K562 (cell line): Measurements from ENCODE around the gene HOXB1. TPM values are rescaled to one million over a fixed set of nuclear protein-coding genes. Genes with fewer than 3 reads are reported as not detected.
A peak's percentile ranks its signal among the peaks of the same experiment; 100 is the strongest.

ENCODE experiments used
- ATAC-seq: fragments of 200-7000 bp; cut with Tn5 transposase; 3 replicates; pipeline ENCODE4 v1.9.1; 2020; ENCODE audit warnings: moderate library complexity
- BruUV-seq: library from RNA; stranded (reverse); fragments of 400-500 nt; replicated peaks from 2 replicates; lab custom pipeline; 2021; lab: Mats Ljungman, UMichigan
- CTCF ChIA-PET: fragments of 300-600 bp; formaldehyde crosslinking; extraction: SDS; loops from one replicate; lab custom pipeline; 2021; ENCODE audit warnings: low intra/inter-chr PET ratio; lab: Yijun Ruan, JAX
- POLR2A ChIA-PET: fragments of 300-600, 350-650 bp; sonication (Branson Sonifier 250); formaldehyde crosslinking; extraction: SDS; loops from one replicate; lab custom pipeline; 2021; ENCODE audit warnings: antibody characterized with exemption, inconsistent platforms; lab: Yijun Ruan, JAX
- DNase-seq, 4 experiments: peaks; one replicate each; pipeline versions ENCODE4 v3.0.0 to v3.0.0-alpha.2; 2011 to 2018; ENCODE audit warnings: low spot score in 3 of 4, mixed read lengths in 3 of 4; ENCODE audit errors: extremely low read depth in 1 of 4
- FAIRE-seq: peaks from 2 replicates; lab custom pipeline; 2011; peaks lifted over from hg19 to GRCh38; lab: Jason Lieb, UNC
- H2AFZ ChIP-seq: 2 replicates; pipeline ENCODE4 v1.6.0; 2011; ENCODE audit warnings: low read depth, low read length, control low read depth, inconsistent platforms
- H3K27ac ChIP-seq: fragments of 200-600 bp; 3 replicates; pipeline ENCODE4 v1.8.0; 2011; ENCODE audit warnings: low read depth, mild to moderate bottlenecking, control low read depth, inconsistent platforms, low read length, moderate library complexity, mixed read lengths; ENCODE audit errors: extremely low read depth
- H3K27me3 ChIP-seq, 2 experiments: fragments of 300-600 bp in 1 of 2; 2 replicates in 1 of 2; 3 replicates in 1 of 2; pipeline versions ENCODE4 v1.6.0 to v1.8.0; 2011; ENCODE audit warnings: inconsistent platforms in 2 of 2, low read length in 2 of 2, mild to moderate bottlenecking in 1 of 2, mixed read lengths in 1 of 2, moderate library complexity in 1 of 2; ENCODE audit not compliant: control insufficient read depth in 2 of 2, insufficient read depth in 2 of 2
- H3K36me3 ChIP-seq: fragments of 300-600 bp; 3 replicates; pipeline ENCODE4 v1.8.0; 2011; ENCODE audit warnings: mild to moderate bottlenecking, low read length, inconsistent platforms; ENCODE audit not compliant: control insufficient read depth, insufficient read depth
- H3K4me1 ChIP-seq, 2 experiments: fragments of 200-600 bp in 1 of 2; replicated peaks in 1 of 2; 2 replicates in 1 of 2; 3 replicates in 1 of 2; pipeline versions ENCODE4 v1.5.1 to v1.8.0; 2011; ENCODE audit warnings: inconsistent platforms in 2 of 2, low read length in 2 of 2, mild to moderate bottlenecking in 1 of 2, mixed read lengths in 1 of 2, moderate library complexity in 1 of 2; ENCODE audit not compliant: control insufficient read depth in 2 of 2, insufficient read depth in 2 of 2
- H3K4me2 ChIP-seq: 2 replicates; pipeline ENCODE4 v1.6.1; 2011; ENCODE audit warnings: low read length, control low read depth, inconsistent platforms, mixed read lengths; ENCODE audit not compliant: insufficient read depth
- H3K4me3 ChIP-seq: fragments of 200-600 bp; sonication (generic), shearing (Covaris generic); 2 replicates; pipeline ENCODE4 v1.5.1; 2016; ENCODE audit warnings: control low read depth, inconsistent platforms
- H3K79me2 ChIP-seq: fragments of 200-600 bp; 3 replicates; pipeline ENCODE4 v1.8.0; 2011; ENCODE audit warnings: low read length, inconsistent platforms; ENCODE audit not compliant: control insufficient read depth, insufficient read depth
- H3K9ac ChIP-seq, 2 experiments: 2 replicates each; pipeline versions ENCODE4 v1.6.0 to v1.6.1; 2011; ENCODE audit warnings: low read depth in 2 of 2, low read length in 2 of 2, control low read depth in 1 of 2, inconsistent platforms in 1 of 2, mild to moderate bottlenecking in 1 of 2, mixed read lengths in 1 of 2; ENCODE audit not compliant: insufficient read depth in 1 of 2
- H3K9me1 ChIP-seq: one replicate; pipeline ENCODE4 v1.6.0; 2011; ENCODE audit warnings: inconsistent platforms, mild to moderate bottlenecking, low read length, moderate library complexity; ENCODE audit not compliant: control insufficient read depth, insufficient read depth
- H3K9me3 ChIP-seq: replicated peaks from 2 replicates; pipeline ENCODE4 v1.5.1; 2011; ENCODE audit warnings: low read depth, low read length, inconsistent platforms; ENCODE audit not compliant: control insufficient read depth, insufficient read depth
- H4K20me1 ChIP-seq: replicated peaks from 2 replicates; pipeline ENCODE4 v1.6.1; 2011; ENCODE audit warnings: low read length, inconsistent platforms, mixed read lengths; ENCODE audit not compliant: control insufficient read depth, insufficient read depth
- COPS2 ChIP-seq: fragments of 450-650 bp; conservative IDR thresholded peaks from 2 replicates; pipeline ENCODE4 v1.6.1; 2016; ENCODE audit warnings: mild to moderate bottlenecking, moderate library complexity
- ERF ChIP-seq: fragments of 450-650 bp; formaldehyde crosslinking; IDR thresholded peaks from 2 replicates; pipeline ENCODE4 v1.4.0; 2020; ENCODE audit warnings: mild to moderate bottlenecking, mixed read lengths
- HNRNPH1 ChIP-seq: fragments of 200-400 bp; formaldehyde crosslinking; optimal IDR thresholded peaks from 2 replicates; pipeline ENCODE3; 2017; ENCODE audit warnings: low read depth, mild to moderate bottlenecking, low read length, moderate library complexity
- KAT7 ChIP-seq: sonication (generic); formaldehyde crosslinking; IDR thresholded peaks from 2 replicates; pipeline ENCODE4 v1.8.0; 2022; ENCODE audit warnings: missing genetic modification reagents, mild to moderate bottlenecking, borderline replicate concordance
- NFATC3 ChIP-seq: fragments of 450-650 bp; IDR thresholded peaks from 2 replicates; pipeline ENCODE4 v1.6.1; 2017; ENCODE audit warnings: mild to moderate bottlenecking
- OTX1 ChIP-seq: fragments of 450-650 bp; formaldehyde crosslinking; IDR thresholded peaks from 2 replicates; pipeline ENCODE4 v1.4.0; 2022; ENCODE audit warnings: mild to moderate bottlenecking
- PHF21A ChIP-seq: fragments of 450-650 bp; IDR thresholded peaks from 2 replicates; pipeline ENCODE4 v1.6.1; 2017; ENCODE audit warnings: low read depth, borderline replicate concordance
- RBFOX2 ChIP-seq: fragments of 200-400 bp; formaldehyde crosslinking; IDR thresholded peaks from 2 replicates; pipeline ENCODE4 v1.6.1; 2017; ENCODE audit warnings: low read depth, mild to moderate bottlenecking, low read length, moderate library complexity
- RFX5 ChIP-seq: IDR thresholded peaks from 2 replicates; pipeline ENCODE4 v1.6.1; 2011; ENCODE audit warnings: low read depth, mild to moderate bottlenecking, improper control_type of control experiment, low read length
- RUNX1 ChIP-seq: sonication (generic); IDR thresholded peaks from 2 replicates; pipeline ENCODE4 v1.6.1; 2016; ENCODE audit warnings: antibody characterized with exemption, low read depth
- SOX6 ChIP-seq: fragments of 450-650 bp; IDR thresholded peaks from 2 replicates; pipeline ENCODE4 v1.6.1; 2014; ENCODE audit warnings: mild to moderate bottlenecking
- ZBTB1 ChIP-seq: sonication (generic); formaldehyde crosslinking; IDR thresholded peaks from 2 replicates; pipeline ENCODE4 v1.8.1; 2023; ENCODE audit warnings: missing genetic modification reagents, low read depth, mild to moderate bottlenecking, borderline replicate concordance
- ZNF263 ChIP-seq: sonication (generic); formaldehyde crosslinking; IDR thresholded peaks from 2 replicates; pipeline ENCODE4 v1.8.0; 2022; ENCODE audit warnings: mild to moderate bottlenecking, missing genetic modification reagents, borderline replicate concordance
- ZNF384 ChIP-seq: IDR thresholded peaks from 2 replicates; pipeline ENCODE4 v1.6.1; 2012; ENCODE audit warnings: low read depth, low read length, improper control_type of control experiment
- WGBS: fragments of 100-300 bp; shearing (Covaris generic); methylation state at CpG from one replicate; pipeline ENCODE4 v1.1.6; 2016; ENCODE audit warnings: low coverage, mixed read lengths; ENCODE audit not compliant: insufficient coverage; ENCODE audit errors: missing lambda C conversion rate; 5-methylcytosine and 5-hydroxymethylcytosine counted together
- in situ Hi-C: fragments of 300-500 bp; cut with MboI; formaldehyde crosslinking; loops from 4 replicates; pipeline ENCODE4 v1.15.0; 2018; ENCODE audit warnings: inconsistent platforms, mixed read lengths
- intact Hi-C: fragments of 100-400 bp; cut with micrococcal nuclease; formaldehyde crosslinking; loops from 2 replicates; pipeline ENCODE4 v1.14.2; 2022
- polyA plus RNA-seq, 8 experiments: library from polyadenylated mRNA; depleted of rRNA in 4 of 8; stranded (reverse) in 5 of 8; unstranded in 3 of 8; fragments of >200 nt; fragmentation: Nextera tagmentation in 2 of 8; fragmentation: Illumina TruSeq in 1 of 8; extraction: Ambion mirVana in 2 of 8; extraction: Trizol in 1 of 8; gene quantifications; 2 replicates each; pipeline versions ENCODE4 v1.2.1 to v1.2.3, GENCODE V29; 2011 to 2014; ENCODE audit warnings: inconsistent platforms in 1 of 8, missing spikeins in 1 of 8
- total RNA-seq, 7 experiments: library from RNA; depleted of rRNA in 6 of 7; stranded (reverse); fragments of >200 nt in 6 of 7; fragmentation: Illumina TruSeq in 2 of 7; extraction: Trizol in 2 of 7; gene quantifications; 2 replicates each; pipeline versions ENCODE4 v1.2.1 to v1.2.3, GENCODE V29; 2011 to 2021; ENCODE audit warnings: low replicate concordance in 1 of 7
- TF ChIP-seq, protein P1 (sequence below): fragments of 250-450 bp; sonication (Bioruptor Pico); IDR thresholded peaks from 2 replicates; pipeline ENCODE4 v1.5.0; 2020; ENCODE audit warnings: mild to moderate bottlenecking, borderline replicate concordance
- TF ChIP-seq, protein P2 (sequence below): sonication (generic); formaldehyde crosslinking; IDR thresholded peaks from 2 replicates; pipeline ENCODE4 v1.8.1; 2023; ENCODE audit warnings: mild to moderate bottlenecking, missing genetic modification reagents

HOXB1 gene
- total and polyA plus RNA-seq, 9 of the 15 experiments (the other 6 are each of a cell fraction or from before 2014, with no cell fraction given) = 0.04 TPM; not detected in 8

DNA sequence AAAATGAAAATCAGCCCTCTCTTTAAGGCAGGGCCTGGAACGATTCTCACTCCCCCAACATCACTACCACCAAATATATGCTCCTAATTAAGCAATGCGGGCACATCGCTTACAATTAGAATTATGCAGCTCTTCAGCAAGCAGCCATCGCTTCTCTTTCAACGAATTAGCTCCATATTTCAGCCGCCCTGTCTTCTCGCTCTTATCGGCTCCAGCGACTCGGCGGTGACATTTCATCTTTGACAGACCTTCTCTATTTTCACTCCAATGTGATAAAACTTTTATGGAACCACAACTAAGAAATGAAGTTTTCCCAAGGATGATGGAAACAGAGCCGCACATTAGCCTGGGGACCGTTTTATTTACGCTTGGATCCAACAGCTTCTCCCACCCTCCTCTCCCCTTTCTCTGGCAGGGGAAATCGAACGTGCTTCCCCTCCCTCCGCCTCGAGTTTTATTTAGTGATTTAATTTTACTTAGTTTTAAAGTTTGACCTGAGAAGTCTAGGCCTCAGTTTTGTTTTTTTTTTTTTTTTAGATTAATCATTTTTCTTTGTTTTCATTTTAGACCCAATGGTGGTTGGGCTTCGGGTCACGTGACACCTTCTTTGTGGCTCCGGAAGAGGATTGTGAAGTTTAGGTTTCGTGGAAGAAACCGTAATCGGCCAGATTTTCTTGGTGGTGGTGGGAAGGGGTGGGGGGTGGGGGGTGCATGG lies 17.2 kb upstream of the HOXB1 start:
- Histone ChIP-seq H3K4me1 (peaks cover 35 to 44% of the 10 kb centered on the region in 2 experiments), H3K4me3 (peak overlapping the region; percentile 36), H4K20me1 (no peaks in the 10 kb centered on the region), H3K9ac (peak overlapping the region; percentile 82 to 93; a peak in 3 of 4 replicates), H3K9me3 (no peaks in the 10 kb centered on the region), H3K27ac (peak overlapping the region; percentile 95), H3K9me1 (no peaks in the 10 kb centered on the region), H3K79me2 (peaks cover 72% of the 10 kb centered on the region), H3K4me2 (peak overlapping the region; percentile 81), H2AFZ (peak overlapping the region; percentile 73), H3K36me3 (peaks cover 44% of the 10 kb centered on the region; the same call in 2 of the 3 replicates), H3K27me3 (no peaks in the 10 kb centered on the region)
- BruUV-seq = no TSS peak
- CTCF ChIA-PET = no interaction called here
- DNase-seq (peak; percentile 60 to 91 (median 74)), FAIRE-seq (peak; percentile 85), ATAC-seq (0 out of 3 replicates have a peak, but pooled peaks have one; percentile 3)
- POLR2A ChIA-PET = interaction anchor here (0.6 to 2.2 kb wide), 13 partner anchors 9 to 363 kb away, joined by 3 to 12 read pairs (median 6); no protein-coding TSS in a partner anchor
- WGBS = under 1% methylated on average over 24 of the region's 24 CpGs
- in situ Hi-C loops = no loop called here
- intact Hi-C loops = loop anchor here (1.0 to 2.0 kb wide), 3 partner anchors 31 to 79 kb away; partner anchors contain the start of gene HOXB9
- TF ChIP-seq NFATC3 = 0 out of 2 replicates have a peak, but pooled peaks have one; percentile 54
- TF ChIP-seq ZBTB1 (CRISPR knock-in tag) = no peak
- TF ChIP-seq, protein P1, sequence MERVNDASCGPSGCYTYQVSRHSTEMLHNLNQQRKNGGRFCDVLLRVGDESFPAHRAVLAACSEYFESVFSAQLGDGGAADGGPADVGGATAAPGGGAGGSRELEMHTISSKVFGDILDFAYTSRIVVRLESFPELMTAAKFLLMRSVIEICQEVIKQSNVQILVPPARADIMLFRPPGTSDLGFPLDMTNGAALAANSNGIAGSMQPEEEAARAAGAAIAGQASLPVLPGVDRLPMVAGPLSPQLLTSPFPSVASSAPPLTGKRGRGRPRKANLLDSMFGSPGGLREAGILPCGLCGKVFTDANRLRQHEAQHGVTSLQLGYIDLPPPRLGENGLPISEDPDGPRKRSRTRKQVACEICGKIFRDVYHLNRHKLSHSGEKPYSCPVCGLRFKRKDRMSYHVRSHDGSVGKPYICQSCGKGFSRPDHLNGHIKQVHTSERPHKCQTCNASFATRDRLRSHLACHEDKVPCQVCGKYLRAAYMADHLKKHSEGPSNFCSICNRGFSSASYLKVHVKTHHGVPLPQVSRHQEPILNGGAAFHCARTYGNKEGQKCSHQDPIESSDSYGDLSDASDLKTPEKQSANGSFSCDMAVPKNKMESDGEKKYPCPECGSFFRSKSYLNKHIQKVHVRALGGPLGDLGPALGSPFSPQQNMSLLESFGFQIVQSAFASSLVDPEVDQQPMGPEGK = no peak
- TF ChIP-seq RFX5 = no peak
- 0 out of 2 replicates have a peak, but pooled peaks have one; percentile 16 for TF ChIP-seq ERF (CRISPR knock-in tag)
- TF ChIP-seq ZNF263 (CRISPR knock-in tag) = no peak
- no peak for TF ChIP-seq OTX1 (CRISPR knock-in tag)
- no peak for TF ChIP-seq COPS2
- TF ChIP-seq RUNX1 = no peak
- no peak; the same call in 1 of the 2 replicates for TF ChIP-seq RBFOX2
- peak; percentile 77 for TF ChIP-seq ZNF384
- peak; percentile 3; the same call in 1 of the 2 replicates for TF ChIP-seq SOX6
- TF ChIP-seq PHF21A = peak; percentile 89; the same call in 1 of the 2 replicates
- TF ChIP-seq KAT7 (CRISPR knock-in tag) = no peak
- TF ChIP-seq, protein P2, sequence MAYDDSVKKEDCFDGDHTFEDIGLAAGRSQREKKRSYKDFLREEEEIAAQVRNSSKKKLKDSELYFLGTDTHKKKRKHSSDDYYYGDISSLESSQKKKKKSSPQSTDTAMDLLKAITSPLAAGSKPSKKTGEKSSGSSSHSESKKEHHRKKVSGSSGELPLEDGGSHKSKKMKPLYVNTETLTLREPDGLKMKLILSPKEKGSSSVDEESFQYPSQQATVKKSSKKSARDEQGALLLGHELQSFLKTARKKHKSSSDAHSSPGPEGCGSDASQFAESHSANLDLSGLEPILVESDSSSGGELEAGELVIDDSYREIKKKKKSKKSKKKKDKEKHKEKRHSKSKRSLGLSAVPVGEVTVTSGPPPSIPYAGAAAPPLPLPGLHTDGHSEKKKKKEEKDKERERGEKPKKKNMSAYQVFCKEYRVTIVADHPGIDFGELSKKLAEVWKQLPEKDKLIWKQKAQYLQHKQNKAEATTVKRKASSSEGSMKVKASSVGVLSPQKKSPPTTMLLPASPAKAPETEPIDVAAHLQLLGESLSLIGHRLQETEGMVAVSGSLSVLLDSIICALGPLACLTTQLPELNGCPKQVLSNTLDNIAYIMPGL (CRISPR knock-in tag) = no peak
- TF ChIP-seq HNRNPH1 = no peak
